Heart left ventricle (tissue), 13 donors: ENCODE measurements around the gene CT47C1.

Experiments
- POLR2A ChIP-seq, 2 donors: fragments of 450-650 bp; IDR thresholded peaks; one replicate each; pipeline ENCODE4 v1.6.1; 2017; ENCODE audit warnings: antibody characterized with exemption in 2 of 2, mild to moderate bottlenecking in 2 of 2, moderate library complexity in 2 of 2
- TF ChIP-seq, protein P1 (sequence below), 12 donors: fragments of 200-600 bp; sonication (generic) in 4 of 12; IDR thresholded peaks; one replicate each; pipeline versions ENCODE4 v1.5.0 to v1.8.0; 2018 to 2022; ENCODE audit warnings: antibody characterized with exemption in 12 of 12, mild to moderate bottlenecking in 5 of 12
- donor health status: ischemic (EF 13 %, LVEDD 7.1; RV severe dilation, severe dysfunction).
- donor health status: DM: no; HTN: yes; CAD: no.
- donor health status: DM: no; HTN: no; CAD: no.
- donor health status: ischemic (EF 25% LVEDD 6.9; RV normal size, moderate dysfunction).
- donor health status: ischemic (EF 25% LVEDD 5.7; RV mildly dilated, moderate dysfunction).
- donor health status: ischemic (EF 35%, LVEDD 5.7; RV mildly dilated, moderate dysfunction).
- donor health status: nonischemic (EF 11% LVEDD 7.7; RV severe dilation, severe dysfunction).
- donor health status: DM: yes; HTN: yes; CAD: no.
- donor health status: PGD.
- donor health status: ischemic (EF 29% LVEDD 5.4; RV normal size, mild dysfunction).
- donor health status: nonischemic (EF 23%, LVEDD 6.1; RV moderate dilation, normal function).

DNA sequence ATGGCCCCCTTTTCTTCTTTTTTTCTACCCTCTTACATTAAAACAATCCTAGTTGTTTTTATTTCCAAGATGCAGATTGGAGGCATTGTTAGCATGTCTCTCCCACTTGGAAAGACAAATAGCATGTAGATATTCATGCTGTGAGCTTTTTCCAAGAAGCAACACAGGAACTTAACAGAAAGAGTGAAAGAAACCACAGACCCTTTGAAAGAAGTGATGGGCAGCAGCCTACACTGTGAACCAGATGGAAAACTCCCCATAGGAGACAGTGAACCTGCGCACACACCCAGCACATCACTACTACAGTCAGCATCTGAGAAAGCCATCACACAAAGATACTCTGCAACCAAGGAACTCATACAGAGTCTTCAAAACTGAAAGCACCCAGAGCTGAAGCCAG, 17.8 kb downstream of the CT47C1 start:
- TF ChIP-seq, protein P1, sequence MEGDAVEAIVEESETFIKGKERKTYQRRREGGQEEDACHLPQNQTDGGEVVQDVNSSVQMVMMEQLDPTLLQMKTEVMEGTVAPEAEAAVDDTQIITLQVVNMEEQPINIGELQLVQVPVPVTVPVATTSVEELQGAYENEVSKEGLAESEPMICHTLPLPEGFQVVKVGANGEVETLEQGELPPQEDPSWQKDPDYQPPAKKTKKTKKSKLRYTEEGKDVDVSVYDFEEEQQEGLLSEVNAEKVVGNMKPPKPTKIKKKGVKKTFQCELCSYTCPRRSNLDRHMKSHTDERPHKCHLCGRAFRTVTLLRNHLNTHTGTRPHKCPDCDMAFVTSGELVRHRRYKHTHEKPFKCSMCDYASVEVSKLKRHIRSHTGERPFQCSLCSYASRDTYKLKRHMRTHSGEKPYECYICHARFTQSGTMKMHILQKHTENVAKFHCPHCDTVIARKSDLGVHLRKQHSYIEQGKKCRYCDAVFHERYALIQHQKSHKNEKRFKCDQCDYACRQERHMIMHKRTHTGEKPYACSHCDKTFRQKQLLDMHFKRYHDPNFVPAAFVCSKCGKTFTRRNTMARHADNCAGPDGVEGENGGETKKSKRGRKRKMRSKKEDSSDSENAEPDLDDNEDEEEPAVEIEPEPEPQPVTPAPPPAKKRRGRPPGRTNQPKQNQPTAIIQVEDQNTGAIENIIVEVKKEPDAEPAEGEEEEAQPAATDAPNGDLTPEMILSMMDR (IDR thresholded peaks at IDR 0.05), result no peak
- TF ChIP-seq POLR2A (IDR thresholded peaks at IDR 0.05), result no peak
